NCI-H2227 treated with DMSO at 0.1 percent for 48 hours (cell line): Measurements from ENCODE around the gene TMPRSS6.

Experiments used
- DNase-seq: peaks from one replicate; lab custom pipeline; 2025; lab: John Stamatoyannopoulos, UW

TMPRSS6 gene

GRCh38 chr22:37064553-37064952 is 45.0 kb downstream of the TMPRSS6 start:
- no peak for DNase-seq

DNA sequence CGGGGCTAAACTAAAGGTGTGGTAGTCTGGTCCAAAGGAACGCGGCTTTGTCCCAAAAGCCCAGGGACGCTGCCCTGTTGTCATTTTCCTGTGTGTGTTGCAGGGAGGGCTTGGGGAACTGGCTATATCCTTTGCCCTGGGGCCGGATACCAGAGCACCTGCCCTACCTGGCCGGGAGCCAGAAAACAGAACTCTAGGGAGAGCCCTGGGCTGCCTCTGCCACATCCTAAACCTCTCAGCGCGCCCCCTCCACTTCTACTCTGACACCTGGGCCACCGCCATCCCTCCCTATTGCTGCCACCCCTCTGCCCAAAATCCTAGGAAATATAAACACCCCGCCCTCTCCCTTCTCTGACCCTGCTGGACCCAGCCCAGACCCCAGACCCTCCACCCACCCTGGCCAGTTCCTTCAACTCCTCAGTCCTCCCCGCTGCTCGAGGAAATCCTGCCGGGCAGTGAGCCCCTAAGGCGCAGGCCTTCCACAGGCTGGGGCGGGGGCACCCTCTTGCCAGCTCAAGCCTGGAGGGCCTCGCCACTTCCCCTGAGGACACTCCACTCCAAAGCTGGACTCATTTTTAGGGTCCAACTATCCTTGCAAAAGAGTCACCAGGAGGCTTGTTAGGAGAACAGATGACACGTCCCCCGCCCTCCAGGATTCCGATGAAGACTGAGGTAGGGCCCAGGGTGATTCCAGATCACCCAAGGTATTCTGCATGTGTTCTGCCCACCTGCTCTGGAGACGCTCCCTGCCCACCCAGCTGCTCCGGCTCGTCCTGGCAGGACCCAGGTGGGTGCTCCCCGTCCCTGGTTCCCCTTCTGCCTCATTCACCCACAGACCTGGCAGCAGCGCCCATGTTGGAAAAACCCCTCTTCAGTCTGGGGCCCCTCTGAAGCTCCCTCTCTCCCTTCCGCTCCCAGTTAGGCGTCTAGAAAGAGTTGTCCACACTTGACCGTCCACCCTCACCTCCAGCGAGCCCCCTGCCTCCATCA is 45.8 kb downstream of the TMPRSS6 start:
- no peak for DNase-seq

DNA sequence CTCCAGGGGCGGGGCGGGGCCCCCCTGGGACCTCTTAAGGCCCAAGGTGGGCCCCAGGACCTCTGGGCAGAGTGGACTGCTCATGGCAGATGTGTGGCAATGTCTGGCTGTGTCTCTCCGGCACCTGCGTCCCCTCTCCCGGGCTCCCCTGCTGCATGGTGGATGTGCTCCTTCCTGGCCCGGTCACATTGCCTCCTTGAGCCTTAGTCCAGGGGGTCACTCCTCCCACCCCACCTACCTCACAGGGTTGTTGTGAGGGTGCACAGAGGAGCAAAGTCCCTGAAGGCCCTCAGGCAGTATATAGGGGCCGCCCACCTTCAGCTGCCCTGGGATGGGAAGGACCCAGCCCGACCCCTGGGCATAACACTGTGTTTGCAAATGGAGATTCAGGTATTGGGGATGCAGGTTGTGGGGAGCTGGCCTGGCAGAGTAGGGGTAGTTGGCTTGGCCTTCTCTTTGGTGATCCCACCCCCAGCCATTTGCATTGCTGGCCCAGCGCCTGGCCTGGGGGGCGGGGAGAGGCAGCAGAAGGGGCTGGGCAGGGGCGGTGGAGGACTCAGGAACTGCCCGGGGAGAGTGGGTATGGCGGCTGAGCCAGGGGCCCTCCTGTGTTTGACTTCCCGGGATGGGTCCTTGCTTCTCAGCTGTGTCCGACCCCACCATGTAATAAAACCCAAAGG is 46.7 kb downstream of the TMPRSS6 start:
- DNase-seq, result no peak

GRCh38 chr22:37062376-37062675 is 47.2 kb downstream of the TMPRSS6 start:
- DNase-seq, result no peak

DNA sequence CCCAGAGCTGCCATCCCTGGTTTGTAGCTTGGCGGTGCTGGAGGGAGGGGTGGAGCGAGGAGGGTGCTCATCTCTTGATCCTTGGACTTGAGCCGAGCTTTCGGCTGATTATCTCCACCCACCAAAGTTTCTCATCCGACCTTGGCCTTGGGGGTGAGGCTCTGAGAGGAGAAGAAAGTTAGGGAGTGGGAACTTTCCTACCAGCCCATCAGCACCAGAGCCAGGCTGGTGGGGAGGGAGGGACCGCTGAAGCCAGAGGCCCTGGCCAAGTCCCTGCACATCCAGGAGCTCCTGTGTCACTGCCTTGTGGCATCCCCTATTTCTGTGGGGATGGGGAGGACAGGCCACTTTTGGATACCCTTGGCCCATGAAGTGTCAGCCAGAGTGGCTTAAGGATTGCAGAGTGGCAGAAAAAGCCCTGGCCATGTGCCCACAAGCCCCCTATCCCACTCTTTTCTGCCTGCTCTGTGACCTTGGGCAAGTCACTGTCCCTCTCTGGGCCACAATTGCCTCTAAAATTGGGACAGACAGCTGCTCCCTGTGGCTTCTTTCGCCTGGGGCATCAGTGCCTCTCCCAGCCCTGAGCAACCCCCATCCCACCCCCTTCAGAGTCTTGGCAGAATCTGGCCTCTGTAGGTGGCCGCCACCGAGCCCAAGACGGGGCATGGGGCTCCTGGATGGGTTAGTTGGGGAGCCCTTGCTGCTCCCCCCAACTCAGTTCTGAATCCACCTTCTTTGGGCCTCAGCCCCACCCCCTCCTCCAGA is 47.7 kb downstream of the TMPRSS6 start:
- DNase-seq, result no peak

- no peak for DNase-seq
Observed at GRCh38 chr22:37060801-37061610, 48.5 kb downstream of the TMPRSS6 start.

- no peak for DNase-seq
Observed at GRCh38 chr22:37059876-37060449, 49.5 kb downstream of the TMPRSS6 start.

GRCh38 chr22:37058917-37059701 is 50.4 kb downstream of the TMPRSS6 start:
- DNase-seq, result no peak

- no peak for DNase-seq
Observed at GRCh38 chr22:37057796-37058510, 51.6 kb downstream of the TMPRSS6 start.

DNA sequence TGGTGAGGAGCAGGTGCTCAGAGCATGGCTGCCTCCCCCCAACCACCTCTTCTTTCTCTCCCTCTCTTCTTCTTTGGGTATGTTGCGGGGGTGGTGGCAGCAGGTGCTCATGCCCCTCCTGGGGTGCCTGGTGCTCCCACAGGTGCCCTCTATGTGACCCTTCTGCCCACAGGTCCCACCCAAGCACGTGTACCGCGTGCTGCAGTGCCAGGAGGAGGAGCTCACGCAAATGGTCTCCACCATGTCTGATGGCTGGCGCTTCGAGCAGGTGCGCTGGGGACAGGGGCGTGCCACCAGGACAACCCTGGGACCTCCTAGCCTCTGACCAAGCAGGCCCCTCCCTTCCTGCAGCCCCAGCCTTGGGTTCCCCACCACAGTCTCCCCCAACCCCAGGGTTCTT is 52.3 kb downstream of the TMPRSS6 start:
- DNase-seq, result no peak

- no peak for DNase-seq
Observed at GRCh38 chr22:37056246-37056645, 53.3 kb downstream of the TMPRSS6 start.

GRCh38 chr22:37054600-37055365 is 54.7 kb downstream of the TMPRSS6 start:
- no peak for DNase-seq

- DNase-seq, result no peak
Observed at GRCh38 chr22:37054056-37054395, 55.5 kb downstream of the TMPRSS6 start.

GRCh38 chr22:37053310-37054055 is 56.0 kb downstream of the TMPRSS6 start:
- no peak for DNase-seq

- no peak for DNase-seq
Observed at GRCh38 chr22:37052386-37053309, 56.9 kb downstream of the TMPRSS6 start.

- no peak for DNase-seq
Observed at GRCh38 chr22:37051391-37052385, 57.8 kb downstream of the TMPRSS6 start, which contains the start of gene KCTD17. Gene KCTD17 (plus strand): TSS chr22:37051742. CDS start chr22:37051761, 19 bp downstream.
